C4-2B (cell line): ENCODE results near the gene SCARB1.

ENCODE experiments used
- ZFX ChIP-seq: fragments of 450-650 bp; IDR thresholded peaks from 2 replicates; pipeline ENCODE4 v1.6.1; 2017
- TF ChIP-seq, protein P1 (sequence below): fragments of 450-650 bp; conservative IDR thresholded peaks from 2 replicates; pipeline ENCODE4 v1.5.1; 2017; ENCODE audit warnings: mild to moderate bottlenecking

DNA sequence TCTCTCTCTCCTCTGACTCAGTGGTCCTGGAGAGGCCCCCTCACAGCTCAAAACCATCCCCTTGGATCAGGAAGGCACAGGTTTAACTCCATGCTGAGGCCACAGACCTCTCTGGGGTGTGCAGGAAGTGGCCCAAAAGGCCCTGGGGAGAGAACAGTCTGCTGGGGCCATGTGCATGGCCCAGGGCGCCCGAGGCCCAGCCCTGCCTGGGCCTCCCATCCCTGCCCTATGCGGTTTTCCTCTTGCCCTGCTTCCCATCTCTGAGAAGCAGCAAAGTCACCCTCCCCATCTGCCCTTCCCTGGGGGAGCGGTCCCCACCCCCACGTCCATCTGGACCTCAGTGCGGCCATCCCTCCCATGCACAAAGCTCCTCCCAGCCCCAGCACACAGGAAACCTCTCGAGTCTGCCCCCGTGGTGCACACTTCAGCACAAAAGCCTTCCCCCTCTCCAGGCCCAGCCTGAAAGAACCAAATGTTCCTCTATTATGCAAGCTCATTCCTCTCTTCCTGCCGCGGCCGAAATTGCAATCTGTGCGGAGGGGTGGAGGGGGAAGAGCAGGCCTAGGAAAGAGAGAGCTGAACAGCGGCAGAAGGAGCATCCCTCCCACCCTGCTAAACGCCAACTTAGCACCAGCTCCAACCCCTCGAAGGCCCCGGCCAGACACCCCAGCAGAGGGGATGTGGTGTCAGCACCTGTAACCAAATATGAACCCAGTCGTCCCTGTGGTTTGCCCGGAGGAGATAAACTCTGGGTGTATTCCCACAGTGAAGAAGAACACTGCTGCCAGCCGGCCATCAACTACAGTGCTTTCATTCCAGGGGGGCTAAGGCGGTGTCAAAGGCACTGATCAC, 108.5 kb downstream of the SCARB1 start:
- TF ChIP-seq, protein P1, sequence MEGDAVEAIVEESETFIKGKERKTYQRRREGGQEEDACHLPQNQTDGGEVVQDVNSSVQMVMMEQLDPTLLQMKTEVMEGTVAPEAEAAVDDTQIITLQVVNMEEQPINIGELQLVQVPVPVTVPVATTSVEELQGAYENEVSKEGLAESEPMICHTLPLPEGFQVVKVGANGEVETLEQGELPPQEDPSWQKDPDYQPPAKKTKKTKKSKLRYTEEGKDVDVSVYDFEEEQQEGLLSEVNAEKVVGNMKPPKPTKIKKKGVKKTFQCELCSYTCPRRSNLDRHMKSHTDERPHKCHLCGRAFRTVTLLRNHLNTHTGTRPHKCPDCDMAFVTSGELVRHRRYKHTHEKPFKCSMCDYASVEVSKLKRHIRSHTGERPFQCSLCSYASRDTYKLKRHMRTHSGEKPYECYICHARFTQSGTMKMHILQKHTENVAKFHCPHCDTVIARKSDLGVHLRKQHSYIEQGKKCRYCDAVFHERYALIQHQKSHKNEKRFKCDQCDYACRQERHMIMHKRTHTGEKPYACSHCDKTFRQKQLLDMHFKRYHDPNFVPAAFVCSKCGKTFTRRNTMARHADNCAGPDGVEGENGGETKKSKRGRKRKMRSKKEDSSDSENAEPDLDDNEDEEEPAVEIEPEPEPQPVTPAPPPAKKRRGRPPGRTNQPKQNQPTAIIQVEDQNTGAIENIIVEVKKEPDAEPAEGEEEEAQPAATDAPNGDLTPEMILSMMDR, result no peak
- TF ChIP-seq ZFX, result no peak
